Neuron (in vitro differentiated cells): ENCODE measurements around the gene TP53I11.

Experiments
- H2AFZ ChIP-seq: one replicate; pipeline ENCODE4 v1.6.1; 2013; ENCODE audit warnings: low read depth, mild to moderate bottlenecking, inconsistent platforms, low read length, moderate library complexity
- H3K27me3 ChIP-seq: one replicate; pipeline ENCODE4 v1.6.1; 2013; ENCODE audit warnings: low read length; ENCODE audit not compliant: insufficient read depth
- H3K36me3 ChIP-seq: one replicate; pipeline ENCODE4 v1.6.1; 2013; ENCODE audit warnings: low read length; ENCODE audit not compliant: insufficient read depth
- H3K4me1 ChIP-seq: one replicate; pipeline ENCODE4 v1.6.1; 2013; ENCODE audit warnings: low read length; ENCODE audit not compliant: insufficient read depth
- H3K4me3 ChIP-seq: 2 replicates; pipeline ENCODE4 v1.5.1; 2013; ENCODE audit warnings: mild to moderate bottlenecking, low read length, moderate library complexity
- H3K9me3 ChIP-seq: one replicate; pipeline ENCODE4 v1.6.1; 2013; ENCODE audit warnings: low read length

The TP53I11 gene

GRCh38 chr11:44920451-44920850 lies 30.2 kb downstream of the TP53I11 start:
- Histone ChIP-seq H2AFZ (no peak overlapping the region), H3K4me3 (no peak overlapping the region), H3K36me3 (peaks cover 53% of the 10 kb centered on the region), H3K4me1 (no peaks in the 10 kb centered on the region), H3K9me3 (no peaks in the 10 kb centered on the region), H3K27me3 (no peaks in the 10 kb centered on the region)

- no peak overlapping the region for H3K4me3 ChIP-seq
- H3K36me3 ChIP-seq, result peaks cover 53% of the 10 kb centered on the region
- H3K4me1 ChIP-seq, result no peaks in the 10 kb centered on the region
- no peaks in the 10 kb centered on the region for H3K9me3 ChIP-seq
- no peak overlapping the region for H2AFZ ChIP-seq
- no peaks in the 10 kb centered on the region for H3K27me3 ChIP-seq
Measured at GRCh38 chr11:44917741-44918140, 32.9 kb downstream of the TP53I11 start.

GRCh38 chr11:44916801-44917385 lies 33.8 kb downstream of the TP53I11 start:
- H3K36me3 ChIP-seq, result peaks cover 49% of the 10 kb centered on the region
- peaks cover 2% of the 10 kb centered on the region for H3K4me1 ChIP-seq
- no peaks in the 10 kb centered on the region for H3K9me3 ChIP-seq
- H3K27me3 ChIP-seq, result no peaks in the 10 kb centered on the region
- no peak overlapping the region for H2AFZ ChIP-seq
- H3K4me3 ChIP-seq, result no peak overlapping the region

GRCh38 chr11:44916331-44916730 lies 34.4 kb downstream of the TP53I11 start:
- no peaks in the 10 kb centered on the region for H3K27me3 ChIP-seq
- no peaks in the 10 kb centered on the region for H3K9me3 ChIP-seq
- H3K4me1 ChIP-seq, result peaks cover 7% of the 10 kb centered on the region
- no peak overlapping the region for H3K4me3 ChIP-seq
- peaks cover 49% of the 10 kb centered on the region for H3K36me3 ChIP-seq
- no peak overlapping the region for H2AFZ ChIP-seq

- Histone ChIP-seq H3K4me1 (peaks cover 12% of the 10 kb centered on the region), H3K27me3 (no peaks in the 10 kb centered on the region), H3K36me3 (peaks cover 45% of the 10 kb centered on the region), H2AFZ (no peak overlapping the region), H3K4me3 (no peak overlapping the region), H3K9me3 (no peaks in the 10 kb centered on the region)
Measured at GRCh38 chr11:44915621-44916020, 35.1 kb downstream of the TP53I11 start.

- no peak overlapping the region for H2AFZ ChIP-seq
- no peaks in the 10 kb centered on the region for H3K27me3 ChIP-seq
- H3K36me3 ChIP-seq, result peaks cover 46% of the 10 kb centered on the region
Measured at GRCh38 chr11:44915004-44915403, 35.7 kb downstream of the TP53I11 start.

GRCh38 chr11:44914105-44914504 lies 36.6 kb downstream of the TP53I11 start:
- Histone ChIP-seq H3K4me3 (no peak overlapping the region), H3K36me3 (peaks cover 42% of the 10 kb centered on the region), H3K27me3 (no peaks in the 10 kb centered on the region), H3K9me3 (no peaks in the 10 kb centered on the region), H2AFZ (no peak overlapping the region), H3K4me1 (peaks cover 12% of the 10 kb centered on the region)

More at GRCh38 chr11:44915004-44915403, 35.7 kb downstream of the TP53I11 start:
- Histone ChIP-seq H3K4me3 (no peak overlapping the region), H3K4me1 (peaks cover 12% of the 10 kb centered on the region), H3K9me3 (no peaks in the 10 kb centered on the region)

- H3K36me3 ChIP-seq, result peaks cover 36% of the 10 kb centered on the region
- H3K4me3 ChIP-seq, result no peak overlapping the region
- H3K27me3 ChIP-seq, result no peaks in the 10 kb centered on the region
- no peak overlapping the region for H2AFZ ChIP-seq
- H3K9me3 ChIP-seq, result no peaks in the 10 kb centered on the region
- H3K4me1 ChIP-seq, result peaks cover 12% of the 10 kb centered on the region
Measured at GRCh38 chr11:44913502-44913901, 37.2 kb downstream of the TP53I11 start.

- H3K27me3 ChIP-seq, result no peaks in the 10 kb centered on the region
Measured at GRCh38 chr11:44912270-44912987, 38.3 kb downstream of the TP53I11 start.

GRCh38 chr11:44911029-44911814 lies 39.5 kb downstream of the TP53I11 start:
- Histone ChIP-seq H3K4me3 (no peak overlapping the region), H3K36me3 (peaks cover 24% of the 10 kb centered on the region)

More at GRCh38 chr11:44912270-44912987, 38.3 kb downstream of the TP53I11 start:
- peaks cover 12% of the 10 kb centered on the region for H3K4me1 ChIP-seq
- no peak overlapping the region for H2AFZ ChIP-seq
- peaks cover 34% of the 10 kb centered on the region for H3K36me3 ChIP-seq
- H3K9me3 ChIP-seq, result no peaks in the 10 kb centered on the region
- no peak overlapping the region for H3K4me3 ChIP-seq

GRCh38 chr11:44910591-44910990 lies 40.1 kb downstream of the TP53I11 start:
- Histone ChIP-seq H2AFZ (no peak overlapping the region), H3K27me3 (no peaks in the 10 kb centered on the region), H3K4me3 (no peak overlapping the region), H3K36me3 (peaks cover 23% of the 10 kb centered on the region), H3K4me1 (peaks cover 12% of the 10 kb centered on the region), H3K9me3 (no peaks in the 10 kb centered on the region)

More at GRCh38 chr11:44911029-44911814, 39.5 kb downstream of the TP53I11 start:
- Histone ChIP-seq H3K9me3 (no peaks in the 10 kb centered on the region), H3K4me1 (peaks cover 12% of the 10 kb centered on the region), H3K27me3 (no peaks in the 10 kb centered on the region), H2AFZ (peak overlapping the region; percentile 44)

GRCh38 chr11:44909557-44909956 lies 41.1 kb downstream of the TP53I11 start:
- Histone ChIP-seq H3K36me3 (peaks cover 14% of the 10 kb centered on the region), H3K9me3 (no peaks in the 10 kb centered on the region), H3K4me1 (peaks cover 12% of the 10 kb centered on the region), H3K4me3 (no peak overlapping the region), H3K27me3 (no peaks in the 10 kb centered on the region), H2AFZ (no peak overlapping the region)

GRCh38 chr11:44906649-44907048 lies 44.0 kb downstream of the TP53I11 start:
- Histone ChIP-seq H3K4me1 (peaks cover 8% of the 10 kb centered on the region), H2AFZ (no peak overlapping the region), H3K36me3 (peaks cover 11% of the 10 kb centered on the region), H3K9me3 (no peaks in the 10 kb centered on the region), H3K27me3 (no peaks in the 10 kb centered on the region), H3K4me3 (no peak overlapping the region)
